NCI-H1930 (cell line): ENCODE data around the gene KDSR.

Experiments
- DNase-seq, 2 experiments: peaks; one replicate each; lab custom pipeline; 2025; lab: John Stamatoyannopoulos, UW

KDSR gene

DNA sequence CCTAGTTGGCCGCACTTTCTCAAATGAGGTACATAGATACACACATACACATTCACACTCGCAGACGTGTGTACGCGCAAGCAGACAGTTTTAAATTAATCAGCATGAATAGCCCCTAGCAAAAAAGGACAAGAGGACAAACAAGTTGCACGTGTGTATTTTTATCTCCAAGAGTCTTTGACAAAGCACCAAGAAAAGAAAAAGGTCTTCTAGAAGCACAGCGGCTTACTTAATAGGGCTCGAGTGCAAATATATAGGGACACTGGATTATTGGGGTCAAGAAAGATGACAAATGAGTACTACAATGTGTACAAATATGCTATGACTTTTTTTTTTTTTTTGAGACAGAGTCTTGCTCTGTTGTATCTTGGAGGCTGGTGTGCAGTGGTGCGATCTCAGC lies 45.7 kb downstream of the KDSR start:
- no peak for DNase-seq

GRCh38 chr18:63320975-63321265 lies 46.1 kb downstream of the KDSR start:
- DNase-seq = peak; percentile 39 to 52

- DNase-seq = peak; percentile 68 to 80
Measured at GRCh38 chr18:63320123-63320974, 46.7 kb downstream of the KDSR start.

DNA sequence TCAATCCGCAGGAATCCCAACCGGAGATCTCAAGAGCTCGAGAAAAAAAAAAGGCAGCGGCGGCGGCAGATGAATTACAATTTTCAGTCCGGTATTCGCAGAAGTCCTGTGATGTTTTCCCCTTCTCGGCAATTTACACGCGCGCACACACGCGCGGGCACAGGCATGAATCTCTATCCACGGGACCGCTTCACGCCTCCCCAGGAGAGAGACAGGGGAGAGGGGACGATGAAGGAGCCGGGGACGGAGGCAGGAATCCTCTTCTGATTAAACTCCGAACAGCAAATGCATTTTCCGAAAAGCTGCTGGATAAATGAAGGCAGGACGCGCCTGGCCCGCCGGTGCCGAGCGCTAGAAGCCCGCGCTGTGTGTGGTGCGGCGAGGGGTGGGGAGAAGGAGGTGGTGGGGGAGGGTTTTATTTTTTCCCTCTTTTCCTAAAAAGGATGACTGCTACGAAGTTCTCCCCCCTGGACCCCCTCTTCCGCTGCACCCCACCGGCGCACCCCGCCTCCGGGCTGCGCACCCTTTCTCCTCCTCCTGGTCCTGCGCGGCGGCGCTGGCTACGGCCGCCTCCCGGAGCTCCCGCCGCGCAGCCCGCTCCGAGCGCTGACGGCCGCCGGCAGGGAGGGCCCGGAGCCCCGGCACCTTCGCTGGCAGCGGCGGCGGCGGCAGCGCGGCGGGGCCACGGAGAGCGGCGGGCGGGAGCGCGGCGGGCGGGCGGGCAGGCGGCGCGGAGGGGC lies 47.5 kb downstream of the KDSR start, which contains the start of gene BCL2:
TSS of gene BCL2 (minus strand) at position 387 of the 740 bp plus-strand sequence.
- peak in 1 of 2 experiments; percentile 27 for DNase-seq

DNA sequence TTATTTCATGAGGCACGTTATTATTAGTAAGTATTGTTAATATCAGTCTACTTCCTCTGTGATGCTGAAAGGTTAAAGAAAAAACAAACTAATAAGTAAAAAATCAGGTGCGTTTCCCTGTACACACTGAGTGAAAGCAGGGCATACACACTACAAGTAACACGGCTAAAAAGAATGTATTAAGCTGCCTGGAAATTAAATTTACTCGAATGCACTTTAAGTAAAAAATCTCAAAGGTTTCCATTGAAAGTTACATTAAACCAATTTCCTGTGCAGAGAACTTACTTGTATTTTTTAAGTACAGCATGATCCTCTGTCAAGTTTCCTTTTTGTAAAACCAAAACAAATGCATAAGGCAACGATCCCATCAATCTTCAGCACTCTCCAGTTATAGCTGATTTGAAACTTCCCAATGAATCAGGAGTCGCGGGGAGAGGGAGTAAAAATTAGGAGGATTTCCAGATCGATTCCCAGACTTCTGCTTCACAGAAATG lies 48.1 kb downstream of the KDSR start:
- no peak for DNase-seq

DNA sequence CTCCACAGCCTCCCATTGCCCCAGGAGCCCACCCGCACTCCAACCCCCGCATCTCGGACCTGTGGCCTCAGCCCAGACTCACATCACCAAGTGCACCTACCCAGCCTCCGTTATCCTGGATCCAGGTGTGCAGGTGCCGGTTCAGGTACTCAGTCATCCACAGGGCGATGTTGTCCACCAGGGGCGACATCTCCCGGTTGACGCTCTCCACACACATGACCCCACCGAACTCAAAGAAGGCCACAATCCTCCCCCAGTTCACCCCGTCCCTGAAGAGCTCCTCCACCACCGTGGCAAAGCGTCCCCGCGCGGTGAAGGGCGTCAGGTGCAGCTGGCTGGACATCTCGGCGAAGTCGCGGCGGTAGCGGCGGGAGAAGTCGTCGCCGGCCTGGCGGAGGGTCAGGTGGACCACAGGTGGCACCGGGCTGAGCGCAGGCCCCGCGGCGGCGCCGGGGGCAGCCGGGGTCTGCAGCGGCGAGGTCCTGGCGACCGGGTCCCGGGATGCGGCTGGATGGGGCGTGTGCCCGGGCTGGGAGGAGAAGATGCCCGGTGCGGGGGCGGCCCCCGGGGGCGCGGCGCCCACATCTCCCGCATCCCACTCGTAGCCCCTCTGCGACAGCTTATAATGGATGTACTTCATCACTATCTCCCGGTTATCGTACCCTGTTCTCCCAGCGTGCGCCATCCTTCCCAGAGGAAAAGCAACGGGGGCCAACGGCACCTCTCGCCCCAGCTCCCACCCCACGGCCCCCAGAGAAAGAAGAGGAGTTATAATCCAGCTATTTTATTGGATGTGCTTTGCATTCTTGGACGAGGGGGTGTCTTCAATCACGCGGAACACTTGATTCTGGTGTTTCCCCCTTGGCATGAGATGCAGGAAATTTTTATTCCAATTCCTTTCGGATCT lies 48.8 kb downstream of the KDSR start:
- DNase-seq = peak; percentile 77 to 78

DNA sequence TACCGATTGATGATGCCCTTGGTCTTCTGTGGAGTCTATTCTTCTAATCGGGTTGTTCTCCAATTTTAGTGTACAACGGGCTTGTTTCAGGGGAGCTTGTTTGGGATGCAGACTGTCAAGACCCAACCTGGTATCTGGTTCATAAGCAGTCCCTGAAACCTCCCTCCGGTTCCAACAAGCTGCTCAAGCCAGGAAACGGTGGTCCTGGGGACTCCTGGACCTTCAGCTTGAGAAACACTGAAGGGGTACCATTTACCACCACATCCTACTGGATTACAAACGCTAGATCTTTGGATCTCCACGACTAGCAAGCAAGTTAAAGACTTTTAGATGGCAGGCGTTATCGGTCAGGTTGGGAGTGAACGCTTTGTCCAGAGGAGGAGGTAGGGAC lies 49.5 kb downstream of the KDSR start:
- no peak for DNase-seq

DNA sequence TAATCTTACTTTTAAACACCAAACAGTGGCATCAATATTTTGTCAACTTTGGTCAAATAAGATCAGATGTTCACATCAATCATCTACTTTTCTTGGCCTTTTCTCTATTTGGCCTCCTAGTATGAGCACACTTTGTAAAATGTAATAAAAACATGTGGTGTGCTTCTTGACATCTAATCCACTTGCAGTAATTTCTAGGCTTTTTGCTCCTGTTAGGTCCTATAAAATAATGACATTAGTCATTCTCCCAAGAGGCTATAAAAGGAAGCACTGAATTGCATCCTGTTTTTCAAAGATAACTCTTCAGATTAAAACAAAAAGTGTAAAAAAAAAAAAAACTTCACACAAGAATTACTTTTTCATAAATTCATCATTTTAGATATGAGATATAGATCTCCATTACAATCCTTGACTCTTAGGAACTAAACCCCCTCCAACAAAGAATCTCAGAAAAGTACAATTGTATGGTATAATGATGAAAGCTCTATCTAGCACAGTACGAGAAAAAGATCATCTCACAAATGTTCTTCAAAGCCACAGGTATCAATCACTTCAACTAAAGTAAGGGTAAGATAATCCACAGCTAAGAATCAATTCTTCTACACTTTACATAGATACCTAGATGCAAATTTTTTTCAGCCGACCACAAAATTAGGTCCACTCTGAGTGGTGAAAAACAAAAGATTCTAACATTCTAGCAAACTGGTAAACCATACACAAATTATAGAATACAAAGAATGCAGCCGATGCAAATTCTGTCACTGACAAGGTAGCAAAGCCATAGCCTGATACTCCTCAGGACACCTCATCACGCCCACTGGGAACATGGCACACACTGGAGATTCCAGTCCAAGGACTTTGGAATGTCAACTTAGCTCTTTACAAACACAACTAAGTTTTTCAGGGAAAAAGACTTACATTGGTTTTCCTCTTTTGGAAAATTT lies 50.1 kb downstream of the KDSR start:
- no peak for DNase-seq

GRCh38 chr18:63315876-63316275 lies 51.1 kb downstream of the KDSR start:
- DNase-seq = no peak

GRCh38 chr18:63315131-63315662 lies 51.8 kb downstream of the KDSR start:
- DNase-seq = no peak

- no peak for DNase-seq
Measured at GRCh38 chr18:63314062-63314790, 52.8 kb downstream of the KDSR start.

GRCh38 chr18:63313396-63313917 lies 53.5 kb downstream of the KDSR start:
- no peak for DNase-seq

DNA sequence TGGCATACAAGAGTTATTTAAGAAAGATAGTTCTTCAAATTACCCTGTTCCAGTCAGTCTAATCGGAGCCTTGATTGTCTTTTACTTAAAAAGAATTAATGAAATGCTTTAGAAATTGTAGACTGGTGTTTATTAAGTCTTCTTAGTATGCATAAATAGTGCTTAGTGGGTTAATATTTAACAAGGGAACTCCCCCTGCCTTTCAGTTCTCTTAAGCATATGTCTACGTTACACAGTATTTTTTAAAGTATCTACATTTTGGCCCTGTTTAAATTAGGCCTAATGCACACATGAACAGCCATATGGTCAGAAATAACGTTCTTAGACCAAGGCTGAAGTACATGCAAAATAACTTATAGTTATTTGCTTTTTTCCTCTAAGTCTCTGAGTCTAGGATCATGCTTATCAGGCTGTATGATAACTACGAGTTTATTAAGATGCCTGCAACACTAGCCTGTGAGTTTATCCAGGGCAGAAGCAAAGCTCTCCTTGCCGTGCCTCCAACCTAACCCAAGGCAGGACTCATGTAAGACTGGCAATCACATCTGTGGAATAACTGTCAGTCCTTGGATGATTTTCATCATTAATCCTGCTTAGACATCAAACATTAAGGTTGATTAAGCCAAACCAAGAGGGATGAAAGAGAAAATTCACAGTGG lies 54.1 kb downstream of the KDSR start:
- no peak for DNase-seq

GRCh38 chr18:63312019-63312409 lies 55.0 kb downstream of the KDSR start:
- DNase-seq = no peak

GRCh38 chr18:63311118-63312018 lies 55.6 kb downstream of the KDSR start:
- DNase-seq = no peak

DNA sequence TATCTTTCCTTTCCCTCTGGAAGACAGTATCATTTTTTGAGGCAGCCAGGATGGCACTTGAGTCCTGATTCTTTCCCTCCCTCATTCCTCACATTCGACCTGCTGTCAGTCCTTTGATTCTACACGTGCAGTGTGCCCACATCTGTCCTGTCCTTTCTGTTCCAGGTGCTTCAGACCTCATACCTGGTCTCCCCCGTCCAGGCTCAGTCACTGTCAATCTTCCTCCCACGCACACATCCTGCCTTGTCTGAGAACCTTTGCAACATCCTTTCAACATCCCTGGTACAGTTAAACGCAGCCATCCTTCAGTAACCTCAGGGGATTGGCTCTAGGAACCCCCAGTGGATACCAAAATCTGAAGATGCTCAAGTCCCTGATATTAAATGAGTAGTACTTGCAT lies 57.6 kb downstream of the KDSR start:
- DNase-seq = no peak

- DNase-seq = no peak
Measured at GRCh38 chr18:63307551-63308200, 59.3 kb downstream of the KDSR start.
